ENCODE data around the gene OSTF1. TPM values are rescaled to one million over a fixed set of nuclear protein-coding genes. Genes with fewer than 3 reads are reported as not detected.

OSTF1 gene
- total RNA-seq, 2 donors from 2014 or later, result 24.5 to 35.8 TPM

DNA sequence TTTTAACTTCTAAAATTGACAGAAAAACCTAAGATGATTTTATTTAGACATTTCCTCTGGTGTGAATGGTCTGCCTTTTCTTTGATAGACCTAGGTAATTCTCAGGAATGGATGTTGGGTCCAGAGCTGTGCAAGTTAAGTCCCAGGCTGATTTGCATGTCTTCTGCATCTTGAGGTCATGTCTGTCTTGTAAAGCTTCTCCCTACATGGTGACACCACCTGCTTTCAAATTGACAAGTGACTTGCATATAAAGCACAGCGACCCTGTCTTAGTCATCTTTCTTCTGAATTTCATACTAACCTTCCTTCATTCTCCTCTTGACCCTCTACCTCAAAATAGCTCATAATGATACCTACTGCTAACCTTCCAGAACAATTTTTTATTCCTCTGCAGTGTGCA lies 29.2 kb downstream of the OSTF1 start:
- intact Hi-C loops (cut with DNase I), result no loop called here
- Histone ChIP-seq H3K4me1 (replicated peaks) (no peaks in the 10 kb centered on the region), H3K9me3 (no peaks in the 10 kb centered on the region), H3K27me3 (replicated peaks; ENCODE audit: insufficient read depth) (no peaks in the 10 kb centered on the region), H3K36me3 (no peaks in the 10 kb centered on the region), H3K27ac (no peak overlapping the region), H3K4me3 (no peak overlapping the region)
- 96% methylated on average over 1 of the region's 1 CpG for WGBS
- TF ChIP-seq POLR2AphosphoS5 (IDR thresholded peaks at IDR 0.05) (no peak), CTCF (IDR thresholded peaks at IDR 0.05) (no peak), POLR2A (IDR thresholded peaks at IDR 0.05) (no peak)
- no peak for DNase-seq (ENCODE audit: low spot score)

GRCh38 chr9:75120686-75121085 lies 32.4 kb downstream of the OSTF1 start:
- Histone ChIP-seq H3K4me1 (replicated peaks) (no peaks in the 10 kb centered on the region), H3K9me3 (no peaks in the 10 kb centered on the region), H3K4me3 (no peak overlapping the region), H3K27ac (no peak overlapping the region), H3K36me3 (no peaks in the 10 kb centered on the region), H3K27me3 (replicated peaks; ENCODE audit: insufficient read depth) (no peaks in the 10 kb centered on the region)
- TF ChIP-seq CTCF (IDR thresholded peaks at IDR 0.05) (no peak), POLR2AphosphoS5 (IDR thresholded peaks at IDR 0.05) (no peak), POLR2A (IDR thresholded peaks at IDR 0.05) (no peak)
- WGBS, result 92% methylated on average over 4 of the region's 4 CpGs
- no peak for DNase-seq (ENCODE audit: low spot score)
- intact Hi-C loops (cut with DNase I), result no loop called here

- 90% methylated on average over 5 of the region's 5 CpGs for WGBS
- Histone ChIP-seq H3K4me1 (replicated peaks) (no peaks in the 10 kb centered on the region), H3K27me3 (replicated peaks; ENCODE audit: insufficient read depth) (no peaks in the 10 kb centered on the region), H3K4me3 (no peak overlapping the region), H3K27ac (no peak overlapping the region), H3K9me3 (no peaks in the 10 kb centered on the region), H3K36me3 (no peaks in the 10 kb centered on the region)
- intact Hi-C loops (cut with DNase I), result no loop called here
- DNase-seq (ENCODE audit: low spot score), result no peak
- no peak for TF ChIP-seq POLR2AphosphoS5 (IDR thresholded peaks at IDR 0.05)
- no peak for TF ChIP-seq POLR2A (IDR thresholded peaks at IDR 0.05)
- TF ChIP-seq CTCF (IDR thresholded peaks at IDR 0.05), result no peak
Observed at GRCh38 chr9:75121914-75122558, 33.7 kb downstream of the OSTF1 start.

GRCh38 chr9:75123696-75124095 lies 35.4 kb downstream of the OSTF1 start:
- Histone ChIP-seq H3K36me3 (no peaks in the 10 kb centered on the region), H3K4me3 (no peak overlapping the region), H3K27ac (no peak overlapping the region), H3K27me3 (replicated peaks; ENCODE audit: insufficient read depth) (no peaks in the 10 kb centered on the region), H3K9me3 (no peaks in the 10 kb centered on the region), H3K4me1 (replicated peaks) (no peaks in the 10 kb centered on the region)
- DNase-seq (ENCODE audit: low spot score), result no peak
- WGBS, result 90% methylated on average over 10 of the region's 10 CpGs
- TF ChIP-seq POLR2A (IDR thresholded peaks at IDR 0.05), result no peak
- no peak for TF ChIP-seq POLR2AphosphoS5 (IDR thresholded peaks at IDR 0.05)
- no peak for TF ChIP-seq CTCF (IDR thresholded peaks at IDR 0.05)
- intact Hi-C loops (cut with DNase I), result no loop called here

DNA sequence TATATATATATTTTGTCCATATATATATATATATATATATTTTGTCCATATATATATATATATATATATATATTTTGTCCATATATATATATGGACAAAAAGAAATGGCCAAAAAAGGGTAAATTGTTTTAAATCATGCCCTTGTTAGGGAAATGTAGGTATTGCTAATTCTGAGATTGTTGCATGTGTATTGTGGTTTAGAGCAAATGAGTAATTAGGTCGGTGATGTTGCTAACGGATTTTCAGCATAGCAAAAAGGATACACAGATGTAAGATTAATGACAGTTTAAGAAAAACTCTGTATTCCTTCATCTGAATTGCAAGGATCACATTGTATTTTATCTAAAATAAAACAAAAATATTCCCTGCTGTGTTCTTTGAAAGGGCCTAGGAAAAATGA lies 40.2 kb downstream of the OSTF1 start:
- no peak for TF ChIP-seq POLR2AphosphoS5 (IDR thresholded peaks at IDR 0.05)
- TF ChIP-seq POLR2A (IDR thresholded peaks at IDR 0.05), result no peak
- no peak for TF ChIP-seq CTCF (IDR thresholded peaks at IDR 0.05)
- intact Hi-C loops (cut with DNase I), result no loop called here
- no peak overlapping the region for H3K4me3 ChIP-seq
- H3K9me3 ChIP-seq, result no peaks in the 10 kb centered on the region
- DNase-seq (ENCODE audit: low spot score), result no peak
- WGBS, result 95% methylated on average over 2 of the region's 2 CpGs
- H3K4me1 ChIP-seq (replicated peaks), result no peaks in the 10 kb centered on the region
- no peaks in the 10 kb centered on the region for H3K27me3 ChIP-seq (replicated peaks; ENCODE audit: insufficient read depth)
- peaks cover 6 to 8% of the 10 kb centered on the region in 2 donors for H3K36me3 ChIP-seq
- no peak overlapping the region for H3K27ac ChIP-seq

Data from prostate gland (tissue), 2 donors.